Measurements from ENCODE around the gene CELF5. TPM values are rescaled to one million over a fixed set of nuclear protein-coding genes. Genes with fewer than 3 reads are reported as not detected.

Gene CELF5
- total RNA-seq, 6 experiments from 2014 or later, result 0.07 to 1.6 (median 0.34) TPM

GRCh38 chr19:3243819-3244700, 19.6 kb downstream of the CELF5 start:
- no peaks in the 10 kb centered on the region for H3K36me3 ChIP-seq
- TF ChIP-seq, protein P1, sequence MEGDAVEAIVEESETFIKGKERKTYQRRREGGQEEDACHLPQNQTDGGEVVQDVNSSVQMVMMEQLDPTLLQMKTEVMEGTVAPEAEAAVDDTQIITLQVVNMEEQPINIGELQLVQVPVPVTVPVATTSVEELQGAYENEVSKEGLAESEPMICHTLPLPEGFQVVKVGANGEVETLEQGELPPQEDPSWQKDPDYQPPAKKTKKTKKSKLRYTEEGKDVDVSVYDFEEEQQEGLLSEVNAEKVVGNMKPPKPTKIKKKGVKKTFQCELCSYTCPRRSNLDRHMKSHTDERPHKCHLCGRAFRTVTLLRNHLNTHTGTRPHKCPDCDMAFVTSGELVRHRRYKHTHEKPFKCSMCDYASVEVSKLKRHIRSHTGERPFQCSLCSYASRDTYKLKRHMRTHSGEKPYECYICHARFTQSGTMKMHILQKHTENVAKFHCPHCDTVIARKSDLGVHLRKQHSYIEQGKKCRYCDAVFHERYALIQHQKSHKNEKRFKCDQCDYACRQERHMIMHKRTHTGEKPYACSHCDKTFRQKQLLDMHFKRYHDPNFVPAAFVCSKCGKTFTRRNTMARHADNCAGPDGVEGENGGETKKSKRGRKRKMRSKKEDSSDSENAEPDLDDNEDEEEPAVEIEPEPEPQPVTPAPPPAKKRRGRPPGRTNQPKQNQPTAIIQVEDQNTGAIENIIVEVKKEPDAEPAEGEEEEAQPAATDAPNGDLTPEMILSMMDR (IDR thresholded peaks at IDR 0.05), result no peak
- TF ChIP-seq POLR2A (IDR thresholded peaks at IDR 0.05), result no peak
- DNase-seq (no peak), ATAC-seq (peak in 3 of 4 donors; percentile 36 to 50 (median 43))
- H3K27me3 ChIP-seq, result no peaks in the 10 kb centered on the region
- intact Hi-C loops (cut with DNase I), result no loop called here
- H3K4me1 ChIP-seq, result no peaks in the 10 kb centered on the region
- no peaks in the 10 kb centered on the region for H3K9me3 ChIP-seq
- WGBS (ENCODE audit: insufficient coverage, low coverage, low lambda C conversion rate, missing lambda C conversion rate), result 33% methylated on average over 19 of the region's 23 CpGs
- H3K4me3 ChIP-seq, result no peak overlapping the region
- H3K27ac ChIP-seq, result no peak overlapping the region

- no peak overlapping the region for H3K27ac ChIP-seq
- no peak overlapping the region for H3K4me3 ChIP-seq
- intact Hi-C loops (cut with DNase I), result no loop called here
- no peaks in the 10 kb centered on the region for H3K4me1 ChIP-seq
- TF ChIP-seq, protein P1 (IDR thresholded peaks at IDR 0.05), result no peak
- no peak for TF ChIP-seq POLR2A (IDR thresholded peaks at IDR 0.05)
- H3K27me3 ChIP-seq, result no peaks in the 10 kb centered on the region
- ATAC-seq (no peak), DNase-seq (no peak)
- WGBS (ENCODE audit: insufficient coverage, low coverage, low lambda C conversion rate, missing lambda C conversion rate), result 89% methylated on average over 4 of the region's 9 CpGs
- no peaks in the 10 kb centered on the region for H3K9me3 ChIP-seq
- no peaks in the 10 kb centered on the region for H3K36me3 ChIP-seq
These were observed 20.6 kb downstream of the CELF5 start for GRCh38 chr19:3245050-3245449.

GRCh38 chr19:3248728-3249326, 24.4 kb downstream of the CELF5 start:
- Histone ChIP-seq H3K27ac (no peak overlapping the region), H3K27me3 (no peaks in the 10 kb centered on the region), H3K9me3 (no peaks in the 10 kb centered on the region), H3K4me3 (no peak overlapping the region), H3K4me1 (no peaks in the 10 kb centered on the region), H3K36me3 (no peaks in the 10 kb centered on the region)
- TF ChIP-seq POLR2A (IDR thresholded peaks at IDR 0.05), result no peak
- TF ChIP-seq, protein P1 (IDR thresholded peaks at IDR 0.05), result no peak
- intact Hi-C loops (cut with DNase I), result no loop called here
- DNase-seq (no peak), ATAC-seq (no peak)
- 22% methylated on average over 5 of the region's 14 CpGs for WGBS (ENCODE audit: insufficient coverage, low coverage, low lambda C conversion rate, missing lambda C conversion rate)

- H3K27me3 ChIP-seq, result no peaks in the 10 kb centered on the region
- WGBS (ENCODE audit: insufficient coverage, low coverage, low lambda C conversion rate, missing lambda C conversion rate), result 64% methylated on average over 10 of the region's 10 CpGs
These were observed 24.9 kb downstream of the CELF5 start for GRCh38 chr19:3249408-3249807.

More at GRCh38 chr19:3249408-3249807, 24.9 kb downstream of the CELF5 start:
- H3K4me1 ChIP-seq, result no peaks in the 10 kb centered on the region
- intact Hi-C loops (cut with DNase I), result no loop called here
- no peaks in the 10 kb centered on the region for H3K36me3 ChIP-seq
- no peak overlapping the region for H3K4me3 ChIP-seq
- H3K27ac ChIP-seq, result no peak overlapping the region
- DNase-seq (no peak), ATAC-seq (peak in 1 of 4 donors; percentile 32)
- no peak for TF ChIP-seq POLR2A (IDR thresholded peaks at IDR 0.05)
- TF ChIP-seq, protein P1 (IDR thresholded peaks at IDR 0.05), result no peak
- no peaks in the 10 kb centered on the region for H3K9me3 ChIP-seq

All from right lobe of liver (tissue), 6 donors.